ENCODE results near the gene AEBP2.
"Not testable (repeated sequence)": the region's sequence is repeated elsewhere in the genome, so short reads cannot be mapped to it uniquely, and the experiment has no call there.

AEBP2 gene

GRCh38 chr12:19456176-19456575, 16.9 kb downstream of the AEBP2 start:
- no peak for DNase-seq

- no peak for DNase-seq
These were observed 18.3 kb downstream of the AEBP2 start for GRCh38 chr12:19457561-19457960.

- DNase-seq = no peak
These were observed 19.4 kb downstream of the AEBP2 start for GRCh38 chr12:19458733-19459132.

- DNase-seq = no peak
These were observed 22.7 kb downstream of the AEBP2 start for GRCh38 chr12:19461999-19462398.

GRCh38 chr12:19462406-19462805, 23.1 kb downstream of the AEBP2 start:
- no peak for DNase-seq

- DNase-seq = no peak
These were observed 24.9 kb downstream of the AEBP2 start for GRCh38 chr12:19464192-19464580.

- DNase-seq = no peak
These were observed 26.4 kb downstream of the AEBP2 start for GRCh38 chr12:19465711-19466110.

- DNase-seq = no peak
These were observed 34.9 kb downstream of the AEBP2 start for GRCh38 chr12:19474147-19474546.

GRCh38 chr12:19475884-19476505, 36.7 kb downstream of the AEBP2 start:
- not testable (repeated sequence) for DNase-seq

- no peak for DNase-seq
These were observed 37.8 kb downstream of the AEBP2 start for GRCh38 chr12:19477071-19477470.

- DNase-seq = no peak
These were observed 41.2 kb downstream of the AEBP2 start for GRCh38 chr12:19480459-19480858.

- no peak for DNase-seq
These were observed 42.7 kb downstream of the AEBP2 start for GRCh38 chr12:19482036-19482435.

GRCh38 chr12:19482551-19483109, 43.3 kb downstream of the AEBP2 start:
- DNase-seq = no peak

- DNase-seq = no peak
These were observed 44.4 kb downstream of the AEBP2 start for GRCh38 chr12:19483727-19484126.

- DNase-seq = no peak
These were observed 45.4 kb downstream of the AEBP2 start for GRCh38 chr12:19484738-19485137.

GRCh38 chr12:19485240-19485639, 45.9 kb downstream of the AEBP2 start:
- no peak for DNase-seq

- no peak for DNase-seq
These were observed 49.9 kb downstream of the AEBP2 start for GRCh38 chr12:19489168-19489567.

- DNase-seq = no peak
These were observed 51.6 kb downstream of the AEBP2 start for GRCh38 chr12:19490908-19491307.

- DNase-seq = no peak
These were observed 52.6 kb downstream of the AEBP2 start for GRCh38 chr12:19491863-19492262.

GRCh38 chr12:19496219-19496878, 57.1 kb downstream of the AEBP2 start:
- DNase-seq = no peak

GRCh38 chr12:19498099-19498498, 58.8 kb downstream of the AEBP2 start:
- DNase-seq = no peak

- no peak for DNase-seq
These were observed 59.7 kb downstream of the AEBP2 start for GRCh38 chr12:19499030-19499429.

- DNase-seq = no peak
These were observed 67.2 kb downstream of the AEBP2 start for GRCh38 chr12:19506497-19506896.

GRCh38 chr12:19507823-19508222, 68.5 kb downstream of the AEBP2 start:
- no peak for DNase-seq

GRCh38 chr12:19510461-19510860, 71.2 kb downstream of the AEBP2 start:
- no peak for DNase-seq

Data from NCI-H1694 (cell line).